IPS-NIHi7 (cell line): ENCODE data around the gene PSMB7.

Experiments used
- DNase-seq: peaks from one replicate; pipeline ENCODE4 v3.0.0; 2012; ENCODE audit warnings: mixed read lengths; ENCODE audit errors: extremely low spot score

The PSMB7 gene

DNA sequence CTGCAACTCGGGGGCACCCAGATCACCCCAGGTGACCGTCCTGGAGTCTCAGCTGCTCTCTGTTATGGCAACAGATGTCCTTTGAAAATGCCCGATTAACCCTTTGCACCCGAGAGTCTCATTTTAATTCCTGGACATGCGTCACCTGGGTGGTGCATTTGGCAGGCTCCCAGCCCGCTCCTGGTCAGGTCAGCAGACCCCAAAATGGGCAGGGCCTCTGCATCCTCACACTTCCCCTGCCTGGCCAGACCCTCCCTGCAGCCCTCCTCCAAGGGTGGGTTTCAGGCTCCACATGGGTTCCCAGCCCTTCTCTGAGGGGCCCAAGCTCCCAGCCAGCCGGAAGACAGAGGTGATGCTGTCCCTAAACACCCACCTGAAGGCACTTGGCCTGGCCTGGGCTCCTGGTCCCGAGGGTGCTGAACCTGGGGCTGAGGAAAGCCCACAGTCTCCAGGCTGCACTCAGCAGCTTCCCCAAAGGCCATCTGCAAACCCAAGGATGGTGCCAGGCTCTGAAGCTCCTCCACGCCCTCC is 69.4 kb downstream of the PSMB7 start:
- DNase-seq, result no peak

DNA sequence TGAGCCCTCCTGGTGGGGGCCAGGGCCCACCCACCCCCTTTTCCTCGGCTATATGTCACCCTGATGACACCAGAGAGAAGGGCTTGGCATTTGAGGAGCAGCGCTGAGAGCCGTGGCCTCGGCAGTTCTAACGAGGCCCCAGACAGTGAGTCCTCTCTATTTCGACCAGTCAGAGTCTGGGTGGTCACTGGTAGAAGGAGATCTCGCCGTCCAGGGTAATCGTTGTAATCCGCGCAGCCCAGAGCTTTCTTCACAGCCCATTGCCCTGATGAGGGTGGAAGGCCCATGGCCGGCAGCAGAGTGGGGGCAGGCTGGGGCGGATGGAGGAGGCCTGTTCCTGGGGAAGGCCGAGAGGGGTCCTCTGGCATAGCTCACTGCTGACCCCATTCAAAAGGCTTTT is 70.2 kb downstream of the PSMB7 start:
- no peak for DNase-seq

DNA sequence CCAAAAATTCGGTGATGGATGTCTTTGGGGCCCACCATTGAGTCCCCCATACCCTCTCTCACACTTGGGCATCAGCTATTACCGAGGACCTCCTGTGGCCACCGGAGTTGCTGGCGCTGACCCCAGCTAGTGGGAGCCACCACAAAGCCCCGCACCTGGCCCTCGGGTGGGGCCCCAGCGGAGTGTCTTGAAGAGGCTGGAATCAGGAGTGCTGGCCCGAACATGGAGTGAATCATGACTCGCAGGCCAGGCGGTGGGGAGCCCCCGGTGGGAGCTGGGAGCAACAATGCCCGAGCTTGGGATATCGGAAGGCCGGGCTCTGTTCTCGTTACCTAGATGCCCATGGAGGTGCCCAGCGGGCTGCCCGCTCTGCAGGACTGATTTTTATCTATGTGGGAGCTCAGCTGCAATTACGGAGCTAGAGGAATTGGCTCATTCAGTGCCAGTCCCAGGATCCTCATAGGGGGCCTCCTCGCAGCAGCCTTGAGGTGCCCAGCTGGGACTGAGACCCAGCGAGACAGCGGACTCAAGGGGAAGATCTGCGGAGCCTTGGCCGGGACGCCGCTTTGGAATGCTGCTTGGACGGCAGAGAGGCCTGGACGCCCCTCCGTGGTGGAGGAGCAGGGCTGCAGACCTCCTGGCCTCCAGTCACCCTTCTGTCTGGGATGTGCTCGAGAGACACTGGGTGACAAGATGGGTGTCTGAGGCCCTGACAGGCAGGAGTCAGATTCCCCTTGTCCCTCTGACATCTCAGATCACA is 70.8 kb downstream of the PSMB7 start:
- no peak for DNase-seq

DNA sequence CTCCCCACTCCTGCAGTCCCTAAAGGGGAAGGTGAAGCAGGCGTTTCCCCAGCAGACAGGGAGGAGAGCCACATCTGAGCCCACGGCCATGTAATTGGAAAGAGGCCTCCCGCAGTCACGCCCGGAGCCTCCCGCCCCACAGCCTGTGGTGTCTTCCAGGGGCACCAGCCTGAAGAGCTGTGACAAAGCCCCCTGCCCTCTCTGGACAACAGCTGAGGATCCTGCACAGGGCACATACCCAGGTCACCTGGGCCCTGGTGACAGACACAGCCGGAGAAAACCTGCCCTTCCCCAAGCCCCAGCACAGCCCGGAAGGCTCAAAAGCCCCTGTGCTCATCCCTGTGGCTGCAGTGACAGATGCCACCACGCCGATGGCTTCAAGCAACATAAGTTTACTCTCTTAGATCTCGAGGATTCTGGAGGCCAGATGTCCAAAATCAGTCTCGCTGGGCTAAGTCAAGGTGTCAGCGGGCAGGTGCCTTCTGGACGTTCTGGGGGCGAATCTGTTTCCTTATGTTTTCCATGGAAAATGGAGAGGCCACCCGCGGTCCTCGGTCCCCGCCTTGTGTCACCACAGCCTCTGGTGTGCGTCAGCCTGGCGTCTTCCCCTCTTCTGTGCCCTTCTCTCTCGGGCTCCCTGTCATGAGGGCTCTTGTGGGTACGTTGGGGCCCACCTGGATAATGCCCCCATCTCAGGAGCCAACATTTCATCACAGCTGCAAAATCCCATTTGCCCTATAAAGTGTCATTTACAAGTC is 71.5 kb downstream of the PSMB7 start:
- DNase-seq, result no peak

DNA sequence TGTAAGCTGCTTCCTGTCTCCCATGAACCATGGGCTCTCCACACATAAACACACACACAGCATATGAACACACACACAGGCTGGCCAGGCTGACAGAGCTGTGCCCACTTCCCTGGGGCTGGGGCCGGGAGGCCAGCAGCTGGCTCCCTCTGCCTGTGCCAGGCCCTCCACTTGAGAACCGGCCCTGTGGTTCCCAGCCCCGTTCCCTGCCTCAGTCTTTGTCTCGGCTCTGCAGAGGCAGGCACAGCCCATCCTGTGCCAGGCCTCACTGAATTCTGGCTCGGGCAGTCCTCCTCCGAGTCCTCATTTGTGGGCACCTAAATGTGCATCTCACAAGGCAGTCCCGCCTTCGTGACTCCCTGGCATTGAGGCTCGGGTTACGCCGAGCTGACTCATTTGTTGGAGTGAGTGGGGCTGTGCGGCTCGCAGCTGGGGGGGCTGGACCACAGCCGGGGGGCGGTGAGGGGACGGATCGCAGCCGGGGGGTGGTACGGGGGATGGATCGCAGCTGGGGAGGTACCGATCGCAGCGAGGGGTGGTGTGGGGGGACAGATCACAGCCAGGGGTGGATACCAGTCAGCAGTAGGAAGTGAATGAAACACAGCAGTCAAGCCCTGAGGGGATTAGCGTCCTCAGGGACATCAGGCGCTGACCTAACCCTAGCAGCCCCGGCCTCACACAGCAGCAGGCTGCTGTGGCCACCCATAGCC is 72.3 kb downstream of the PSMB7 start:
- DNase-seq, result peak; percentile 54

DNA sequence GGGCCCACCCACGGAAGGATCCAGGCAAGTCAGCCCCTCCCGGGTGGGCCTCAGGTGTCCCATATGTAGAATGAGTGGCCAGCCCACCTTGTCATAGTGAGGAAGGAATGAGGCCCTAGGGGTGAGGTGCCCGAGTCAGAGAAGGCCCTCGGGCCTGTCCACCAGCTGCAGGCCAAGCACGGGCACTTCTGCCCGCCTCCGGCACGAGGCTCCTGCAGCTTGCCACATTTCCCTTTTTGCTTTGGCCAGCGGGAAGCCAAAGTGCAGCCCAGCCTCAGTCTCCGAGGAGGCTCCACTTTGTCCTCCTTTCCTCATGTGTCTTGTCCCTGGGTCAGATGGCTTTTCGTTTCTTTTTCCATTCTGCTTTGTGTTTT is 72.9 kb downstream of the PSMB7 start:
- no peak for DNase-seq

DNA sequence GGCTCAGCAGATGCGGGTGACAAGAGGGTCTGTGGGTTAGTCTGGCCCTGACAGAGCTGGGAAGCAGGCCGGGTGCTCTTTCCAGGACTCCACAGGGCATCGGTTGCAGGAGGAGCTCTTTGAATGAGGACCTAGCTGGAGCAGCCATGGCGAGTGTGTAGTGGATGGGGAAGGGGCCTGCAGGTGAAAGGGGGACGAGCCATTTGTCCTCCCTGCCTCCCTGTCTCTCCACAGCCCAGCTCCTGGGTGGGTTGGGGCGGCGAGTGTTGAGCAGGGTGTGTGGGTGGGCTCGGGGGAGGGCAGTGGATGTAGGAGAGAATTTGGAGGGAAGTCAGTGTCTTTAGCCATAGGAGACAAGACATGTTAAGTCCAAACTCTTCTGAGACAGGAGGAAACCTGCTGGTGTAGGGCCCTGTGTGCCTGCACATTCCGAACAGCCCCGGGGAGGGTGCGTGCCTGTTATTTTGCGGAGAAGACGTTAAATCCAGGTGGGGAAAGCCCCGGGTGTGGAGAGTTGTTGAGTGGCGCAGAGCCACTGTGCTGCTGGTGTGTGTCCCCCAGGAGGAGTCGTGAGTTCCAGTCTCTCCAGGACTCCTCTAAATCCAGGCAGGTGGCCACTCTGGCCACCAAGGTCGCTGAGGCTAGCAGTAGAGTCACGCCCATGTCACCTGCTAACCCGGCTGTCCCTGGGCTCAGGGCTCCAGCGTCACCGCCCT is 73.6 kb downstream of the PSMB7 start:
- no peak for DNase-seq

DNA sequence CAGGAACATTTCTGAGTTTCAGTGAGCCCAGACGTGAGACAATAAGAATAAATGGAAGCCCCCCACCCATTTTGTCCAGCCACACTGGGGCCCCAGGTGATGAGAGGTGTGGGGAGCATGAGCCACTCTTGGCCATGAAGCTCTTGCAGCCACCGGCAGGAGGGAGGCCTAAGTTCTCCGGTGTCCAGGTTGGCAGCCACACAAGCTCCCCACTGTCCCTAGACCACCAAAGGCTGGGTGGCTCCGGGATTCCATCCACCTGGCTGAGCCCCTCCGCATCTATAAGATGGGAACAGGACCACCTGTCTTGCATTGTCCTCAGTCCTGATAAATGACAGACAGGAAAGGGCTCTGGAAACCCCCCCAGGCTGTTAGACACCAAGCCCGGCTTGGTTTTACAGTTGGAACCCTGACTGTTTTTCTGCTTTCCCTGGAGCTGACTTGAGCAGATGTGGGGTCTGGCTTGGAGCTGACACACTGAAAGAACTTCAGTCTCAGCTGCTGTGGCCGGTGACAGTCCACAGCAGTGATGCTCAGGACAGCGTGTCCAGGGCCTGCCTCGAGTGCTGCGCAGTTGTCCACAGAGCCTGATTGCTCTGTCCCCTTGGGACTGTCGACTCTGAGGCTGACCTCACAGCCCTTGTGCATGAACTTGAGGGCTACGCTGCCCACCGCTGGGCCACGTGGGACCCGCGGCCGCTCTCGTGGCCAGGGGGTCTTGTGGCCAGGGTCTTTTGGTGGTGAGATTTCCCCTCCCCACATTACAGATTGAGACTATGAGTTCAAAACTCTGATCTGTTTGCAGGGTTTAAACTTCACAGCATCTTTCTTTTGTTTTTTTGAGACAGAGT is 74.8 kb downstream of the PSMB7 start:
- no peak for DNase-seq

DNA sequence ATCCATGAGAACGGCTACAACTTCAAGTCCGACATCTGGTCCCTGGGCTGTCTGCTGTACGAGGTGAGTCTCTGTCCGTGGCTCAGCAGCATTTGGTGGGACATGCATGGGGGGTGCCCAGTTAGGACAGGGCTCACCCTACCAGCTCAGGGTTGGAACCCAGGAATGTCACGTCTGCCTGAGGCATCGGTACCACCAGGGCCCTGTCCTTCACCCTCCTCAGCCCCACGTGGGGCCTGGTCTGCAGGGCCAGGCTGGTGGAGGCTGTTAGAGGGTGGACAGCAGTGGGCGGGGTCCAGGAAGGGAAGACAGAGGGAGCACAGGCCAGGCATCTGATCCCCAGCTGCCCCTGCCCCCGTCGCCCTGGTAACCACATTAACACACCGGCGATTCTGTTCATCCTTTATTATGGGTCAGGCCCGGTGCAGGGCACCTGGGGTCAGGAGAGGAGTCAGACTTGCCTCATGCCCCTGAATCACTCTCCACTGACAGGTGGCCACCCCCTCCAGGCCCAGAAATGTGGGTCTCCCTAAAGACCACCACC is 75.6 kb downstream of the PSMB7 start:
- DNase-seq, result peak; percentile 48

DNA sequence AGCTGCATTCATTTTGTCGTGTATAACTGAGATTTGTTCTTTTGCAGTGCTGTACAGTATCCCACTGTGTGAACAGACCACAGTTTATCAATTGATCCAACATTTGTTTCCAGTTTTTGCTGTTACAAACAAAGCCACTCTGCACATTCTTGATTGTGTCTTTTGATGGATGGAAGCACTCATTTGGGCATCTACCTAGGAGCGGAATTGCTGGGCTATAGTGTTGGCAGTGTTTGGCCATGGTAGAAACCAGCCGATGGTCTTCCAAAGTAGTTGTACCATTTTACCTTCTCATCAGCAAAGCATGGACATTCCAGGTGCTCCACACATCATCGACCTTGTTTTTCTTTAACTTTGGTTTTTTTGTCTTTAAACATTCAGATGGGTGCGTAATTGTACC is 77.7 kb downstream of the PSMB7 start:
- no peak for DNase-seq

DNA sequence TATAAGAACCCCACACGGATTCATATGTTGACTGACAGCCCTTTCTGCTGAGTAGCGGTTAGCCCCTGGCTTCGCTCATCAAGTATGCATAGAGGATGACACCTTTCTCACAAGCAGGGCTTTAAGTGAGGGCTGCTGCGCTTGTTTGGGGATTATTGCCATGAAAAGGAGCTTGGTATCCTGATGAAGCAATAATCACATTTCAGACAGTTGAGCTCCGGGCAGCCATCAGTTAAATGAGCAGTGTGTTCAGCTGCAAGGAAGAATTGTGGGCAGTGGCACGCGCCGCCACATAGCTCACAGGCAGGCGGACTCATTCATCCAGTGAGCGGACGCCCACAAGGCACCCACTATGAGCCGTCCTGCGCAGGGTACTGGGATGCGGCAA is 79.9 kb downstream of the PSMB7 start:
- DNase-seq, result no peak

DNA sequence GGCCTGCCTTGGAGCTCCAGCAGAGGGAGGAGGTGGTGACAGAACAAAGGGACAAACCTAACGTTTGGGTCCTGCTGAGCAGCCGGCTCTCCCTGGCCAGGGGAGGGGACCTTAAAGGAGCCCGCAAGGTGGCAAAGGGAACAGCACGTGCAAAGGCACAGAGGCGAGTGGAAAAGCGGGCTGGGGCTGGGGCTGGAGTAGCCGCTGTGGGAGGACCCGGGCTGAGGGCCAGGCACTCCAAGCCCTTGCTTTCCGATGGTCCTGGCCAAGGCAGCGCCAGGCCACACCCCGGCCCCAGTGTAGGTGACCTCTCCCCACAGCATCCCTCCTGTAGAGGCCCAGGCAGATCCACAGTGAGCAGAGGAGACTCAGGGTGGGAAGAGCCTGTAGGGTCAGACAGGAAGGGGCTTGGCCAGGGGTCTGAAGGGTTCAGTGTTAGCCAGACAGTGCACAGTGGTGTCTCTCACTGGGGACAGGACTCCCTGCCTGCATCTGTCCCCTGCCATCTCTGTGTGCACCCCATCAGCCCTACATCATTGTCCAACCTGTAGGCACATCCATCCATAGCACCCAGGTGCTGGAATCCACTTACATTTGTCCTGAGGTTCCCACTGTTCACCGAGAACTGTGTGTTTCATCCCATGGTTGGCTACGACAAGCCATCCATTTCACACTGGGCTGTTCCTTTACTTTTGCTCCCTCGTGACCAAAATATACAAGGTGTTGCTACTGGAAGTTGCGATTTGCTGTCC is 80.5 kb downstream of the PSMB7 start:
- DNase-seq, result no peak

DNA sequence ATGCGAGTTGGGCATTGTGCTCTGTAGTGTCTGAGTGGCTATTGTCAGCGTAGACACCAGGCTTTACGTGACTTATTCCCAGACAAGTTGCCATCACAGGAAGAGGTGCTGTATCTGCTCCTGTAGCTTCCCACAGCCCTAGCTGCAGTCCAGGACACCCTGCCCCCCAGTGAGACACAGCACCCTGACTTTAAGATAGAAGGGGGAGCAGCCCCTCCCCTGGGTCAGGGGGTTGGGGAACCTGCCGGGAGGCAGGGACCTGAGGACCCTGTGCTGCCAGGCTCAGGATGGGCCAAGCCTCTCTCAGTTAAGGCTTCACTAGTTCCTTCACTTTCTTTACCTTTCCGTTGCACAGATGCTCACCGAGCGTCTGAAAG is 82.1 kb downstream of the PSMB7 start:
- DNase-seq, result no peak

DNA sequence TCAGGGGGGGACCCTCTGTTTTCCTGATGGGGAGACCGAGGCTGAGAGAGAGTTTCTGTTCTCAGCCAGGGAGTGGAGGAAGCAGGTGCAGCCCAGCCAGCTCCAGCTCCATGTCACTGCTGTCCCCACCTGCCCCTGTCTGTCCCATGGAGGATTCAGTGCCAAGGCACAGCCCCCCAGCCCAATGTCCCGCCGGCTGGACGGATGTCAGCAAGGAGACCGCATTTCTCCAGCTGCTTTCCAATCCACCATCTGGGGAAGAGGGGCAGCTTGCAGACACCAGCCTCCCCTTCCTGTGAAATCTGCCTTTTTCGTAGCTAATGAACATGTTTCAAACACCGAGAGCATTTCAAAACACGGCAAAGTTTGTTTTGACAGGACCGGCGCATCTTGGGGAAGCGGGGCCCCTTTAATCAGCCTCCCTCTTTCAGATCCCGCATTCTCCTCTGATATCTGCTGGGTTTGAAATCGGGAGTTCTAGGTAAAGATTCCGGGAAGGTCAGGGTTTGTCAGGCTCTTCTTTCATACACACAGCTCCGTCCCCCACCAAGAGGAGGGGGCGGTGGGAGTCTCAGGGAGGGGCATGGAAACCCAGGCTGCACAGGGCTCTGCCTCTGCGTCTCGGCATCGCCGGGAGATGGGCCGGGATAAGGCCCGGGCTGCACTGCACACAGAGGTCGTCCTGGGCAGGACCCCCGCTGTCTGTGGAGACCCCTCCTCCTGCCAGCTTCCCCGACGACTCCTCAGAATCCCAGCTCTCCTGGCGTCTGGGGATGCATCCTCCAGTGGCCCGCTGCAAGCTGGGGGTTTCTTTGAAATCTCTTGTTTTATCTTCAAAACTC is 82.7 kb downstream of the PSMB7 start:
- DNase-seq, result no peak

DNA sequence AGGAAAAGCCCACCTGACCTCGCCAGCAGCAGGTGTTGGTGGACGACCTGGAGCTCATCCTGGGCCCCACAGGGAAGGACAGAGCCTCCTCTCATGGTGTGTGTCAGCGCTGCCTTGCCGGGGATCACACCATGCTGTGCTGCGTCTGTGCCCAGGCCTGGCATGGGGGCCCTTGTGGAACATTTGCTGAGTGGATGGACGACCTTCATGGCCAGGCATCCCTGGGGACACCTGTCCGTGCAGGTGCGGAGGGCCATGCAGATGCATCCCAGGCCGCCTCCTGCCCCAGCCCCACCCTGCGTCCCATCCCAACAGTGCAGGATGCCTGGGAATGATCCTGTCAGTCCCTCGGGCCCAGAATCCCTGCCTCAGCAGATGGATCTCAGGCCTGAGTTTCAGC is 83.7 kb downstream of the PSMB7 start:
- DNase-seq, result no peak

DNA sequence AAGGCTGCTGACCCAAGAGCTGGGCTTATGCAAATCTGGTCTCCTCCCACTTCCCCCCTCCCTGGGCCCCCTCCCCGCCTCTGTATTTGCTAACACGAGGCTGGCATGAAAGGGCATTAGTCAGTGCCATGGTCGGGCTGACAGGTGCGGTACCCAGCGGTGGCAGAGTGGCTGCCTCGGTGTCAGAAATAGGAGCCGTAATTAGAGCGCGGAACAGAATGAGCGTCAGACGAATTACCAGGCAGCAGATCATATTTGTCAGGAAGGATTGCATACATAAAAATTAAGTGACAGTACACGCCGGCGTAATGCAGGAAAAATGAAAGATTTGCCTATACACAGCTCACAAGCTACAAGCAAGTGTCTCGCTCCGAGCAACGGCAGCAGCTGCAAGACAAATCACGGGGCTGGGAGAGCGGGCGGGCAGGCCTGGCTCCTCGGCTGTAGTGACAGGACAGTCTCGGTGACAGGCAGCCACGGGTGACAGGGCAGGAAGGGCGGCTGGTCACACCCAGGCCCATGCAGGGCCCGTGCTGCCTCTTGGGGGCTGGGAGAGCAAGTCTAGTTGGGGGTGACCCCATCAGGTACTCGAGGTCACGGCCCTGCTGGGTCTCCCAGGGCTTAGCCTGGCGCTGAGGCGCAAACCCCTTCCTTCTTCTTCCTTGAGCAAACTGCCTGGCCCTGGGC is 85.1 kb downstream of the PSMB7 start:
- DNase-seq, result no peak

DNA sequence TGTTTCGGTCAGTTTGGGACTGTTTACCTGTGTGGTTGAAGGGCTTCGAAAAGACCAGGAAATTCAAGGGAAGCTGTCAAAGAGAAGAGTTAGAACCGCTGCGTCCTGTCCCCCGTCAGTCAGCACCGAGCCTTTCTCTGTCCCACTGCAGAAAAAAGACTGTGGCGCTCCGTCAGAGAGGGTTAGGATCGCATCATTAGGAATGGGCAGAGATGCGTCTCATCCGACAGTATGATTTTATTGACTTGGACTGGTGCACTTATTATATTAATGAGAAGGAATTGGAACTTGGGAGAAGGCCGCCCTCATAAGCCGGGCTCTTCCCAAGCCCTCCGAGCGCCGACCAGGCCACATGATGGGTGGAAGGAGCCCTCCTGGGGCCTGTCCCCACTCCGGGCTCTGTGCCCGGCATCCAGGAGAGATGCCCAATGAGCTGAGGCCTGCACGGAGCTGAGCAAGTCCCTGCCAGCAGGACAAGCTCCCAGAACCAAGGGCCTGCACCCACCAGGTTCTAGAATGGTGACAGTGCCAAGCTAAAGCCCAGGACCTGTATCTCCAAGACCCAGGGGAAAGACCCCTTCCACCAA is 85.9 kb downstream of the PSMB7 start:
- DNase-seq, result no peak

DNA sequence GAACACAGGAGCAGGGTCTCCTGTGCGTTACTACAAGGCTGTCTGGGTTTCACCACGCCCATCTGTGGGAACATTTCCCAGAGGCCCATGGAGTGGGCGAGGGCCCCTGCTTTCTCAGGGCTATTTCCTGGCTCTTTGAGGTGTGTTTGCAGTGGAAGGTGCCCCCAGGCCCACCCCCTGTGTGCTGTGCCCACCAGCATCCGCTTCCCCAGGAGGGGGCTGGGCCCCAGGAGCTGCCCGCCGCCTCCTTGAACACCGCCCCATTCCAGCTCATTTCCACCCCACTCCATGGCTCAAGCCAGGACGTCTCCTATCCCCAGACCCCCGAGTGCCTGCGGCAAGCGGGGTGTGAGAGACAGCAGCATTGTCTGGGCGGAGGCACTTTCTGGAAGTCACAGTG is 87.0 kb downstream of the PSMB7 start:
- no peak for DNase-seq
